Measurements from ENCODE around the gene RNF113A.
A peak's percentile ranks its signal among the peaks of the same experiment; 100 is the strongest.
"Not testable (repeated sequence)": the region's sequence is repeated elsewhere in the genome, so short reads cannot be mapped to it uniquely, and the experiment has no call there.

RNF113A gene

GRCh38 chrX:119871599-119872395, at the start of gene RNF113A, which contains the start of gene NDUFA1:
TSS of gene RNF113A (minus strand) at chrX:119871733. CDS start at chrX:119871613, 120 bp downstream.
TSS of gene NDUFA1 (plus strand) at chrX:119871832. CDS start at chrX:119871912, 80 bp downstream.
- DNase-seq (ENCODE audit: extremely low read depth, low read depth), result peak; percentile 52
- TF ChIP-seq, protein P1, sequence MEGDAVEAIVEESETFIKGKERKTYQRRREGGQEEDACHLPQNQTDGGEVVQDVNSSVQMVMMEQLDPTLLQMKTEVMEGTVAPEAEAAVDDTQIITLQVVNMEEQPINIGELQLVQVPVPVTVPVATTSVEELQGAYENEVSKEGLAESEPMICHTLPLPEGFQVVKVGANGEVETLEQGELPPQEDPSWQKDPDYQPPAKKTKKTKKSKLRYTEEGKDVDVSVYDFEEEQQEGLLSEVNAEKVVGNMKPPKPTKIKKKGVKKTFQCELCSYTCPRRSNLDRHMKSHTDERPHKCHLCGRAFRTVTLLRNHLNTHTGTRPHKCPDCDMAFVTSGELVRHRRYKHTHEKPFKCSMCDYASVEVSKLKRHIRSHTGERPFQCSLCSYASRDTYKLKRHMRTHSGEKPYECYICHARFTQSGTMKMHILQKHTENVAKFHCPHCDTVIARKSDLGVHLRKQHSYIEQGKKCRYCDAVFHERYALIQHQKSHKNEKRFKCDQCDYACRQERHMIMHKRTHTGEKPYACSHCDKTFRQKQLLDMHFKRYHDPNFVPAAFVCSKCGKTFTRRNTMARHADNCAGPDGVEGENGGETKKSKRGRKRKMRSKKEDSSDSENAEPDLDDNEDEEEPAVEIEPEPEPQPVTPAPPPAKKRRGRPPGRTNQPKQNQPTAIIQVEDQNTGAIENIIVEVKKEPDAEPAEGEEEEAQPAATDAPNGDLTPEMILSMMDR (IDR thresholded peaks at IDR 0.05; ENCODE audit: low read depth, low read length), result no peak

DNA sequence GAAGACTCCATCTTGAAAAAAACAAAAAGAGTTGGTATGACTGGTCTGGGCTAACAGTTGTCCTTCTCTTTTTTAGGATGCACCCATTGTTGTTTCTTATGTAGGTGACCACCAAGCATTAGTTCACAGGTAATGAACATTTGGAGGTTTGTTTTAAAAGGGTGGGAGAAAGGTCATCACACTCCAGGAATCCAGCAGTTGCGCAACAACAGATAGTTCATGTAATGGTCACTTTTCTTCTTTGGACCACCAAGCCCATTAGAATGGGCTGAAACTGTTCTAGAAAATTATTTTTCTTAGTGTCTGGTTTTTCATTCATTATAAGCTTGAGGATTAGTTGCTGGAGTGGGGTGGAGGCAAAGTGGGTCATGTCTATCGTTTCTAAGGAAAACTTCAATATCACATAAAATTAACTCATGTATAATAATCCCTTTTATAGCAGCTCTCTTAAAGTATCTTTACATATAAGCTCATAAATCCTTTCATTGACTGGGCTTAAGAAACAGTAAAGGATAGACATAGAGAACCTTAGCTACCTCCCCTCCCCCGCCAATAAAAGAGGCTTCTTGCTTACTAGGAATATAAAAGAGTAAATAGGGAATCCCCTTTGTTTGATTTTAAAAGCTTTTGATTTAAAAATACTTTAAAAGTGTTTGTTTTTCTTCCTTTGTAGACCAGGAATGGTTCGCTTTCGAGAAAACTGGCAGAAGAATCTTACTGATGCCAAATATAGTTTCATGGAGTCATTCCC, 48.5 kb upstream of the RNF113A start:
- TF ChIP-seq, protein P1 (IDR thresholded peaks at IDR 0.05; ENCODE audit: low read depth, low read length), result no peak
- no peak for DNase-seq (ENCODE audit: extremely low read depth, low read depth)

- no peak for DNase-seq (ENCODE audit: extremely low read depth, low read depth)
- TF ChIP-seq, protein P1 (IDR thresholded peaks at IDR 0.05; ENCODE audit: low read depth, low read length), result no peak
Observed at GRCh38 chrX:119917877-119918276, 46.3 kb upstream of the RNF113A start.

DNA sequence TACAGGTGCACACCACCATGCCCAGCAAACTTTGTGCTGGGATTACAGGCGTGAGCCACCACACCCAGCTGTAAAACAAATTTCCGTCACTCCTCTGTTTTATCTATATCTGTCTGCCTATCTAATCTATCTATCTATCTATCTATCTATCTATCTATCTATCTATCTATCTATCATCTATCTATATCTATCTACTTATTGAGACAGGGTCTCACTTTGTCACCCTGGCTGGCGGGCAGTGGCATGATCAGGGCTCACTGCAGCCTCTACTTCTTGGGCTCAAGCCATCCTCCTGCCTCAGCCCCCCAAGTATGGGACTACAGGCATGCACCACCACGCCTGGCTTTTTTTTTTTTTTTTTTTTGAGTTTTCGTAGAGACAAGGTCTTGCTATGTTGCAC, 44.8 kb upstream of the RNF113A start:
- DNase-seq (ENCODE audit: extremely low read depth, low read depth), result no peak

GRCh38 chrX:119900976-119901375, 29.4 kb upstream of the RNF113A start:
- no peak for DNase-seq (ENCODE audit: extremely low read depth, low read depth)
- TF ChIP-seq, protein P1 (IDR thresholded peaks at IDR 0.05; ENCODE audit: low read depth, low read length), result no peak

More for the DNA sequence above, 44.8 kb upstream of the RNF113A start:
- TF ChIP-seq, protein P1 (IDR thresholded peaks at IDR 0.05; ENCODE audit: low read depth, low read length), result no peak

DNA sequence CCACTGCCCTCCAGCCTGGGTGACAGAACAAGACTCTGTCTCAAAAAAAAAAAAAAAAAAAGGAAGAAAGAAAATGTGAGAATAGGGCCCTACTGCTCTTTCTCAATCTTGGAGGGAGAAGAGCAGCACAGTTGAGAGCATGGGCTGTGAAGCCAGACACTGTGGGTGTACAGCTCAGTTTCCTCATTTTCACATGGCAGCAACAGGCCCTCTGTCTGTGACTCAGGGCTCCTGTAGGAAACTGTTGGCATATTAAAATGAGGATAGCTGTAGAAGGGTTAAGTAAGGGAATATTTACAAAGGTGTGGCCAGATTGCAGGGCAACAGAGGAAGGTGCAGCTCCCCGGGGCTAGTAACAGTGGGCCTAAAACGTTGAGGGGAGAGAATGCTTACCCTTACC, 27.6 kb upstream of the RNF113A start:
- DNase-seq (ENCODE audit: extremely low read depth, low read depth), result no peak
- TF ChIP-seq, protein P1 (IDR thresholded peaks at IDR 0.05; ENCODE audit: low read depth, low read length), result no peak

GRCh38 chrX:119895843-119896326, 24.4 kb upstream of the RNF113A start, which contains the start of gene AKAP14:
TSS of gene AKAP14 (plus strand) at chrX:119895893. CDS start at chrX:119903224, 7,331 bp downstream.
- TF ChIP-seq, protein P1 (IDR thresholded peaks at IDR 0.05; ENCODE audit: low read depth, low read length), result no peak
- no peak for DNase-seq (ENCODE audit: extremely low read depth, low read depth)

GRCh38 chrX:119891961-119892692, 20.6 kb upstream of the RNF113A start:
- not testable (repeated sequence) for DNase-seq (ENCODE audit: extremely low read depth, low read depth)

DNA sequence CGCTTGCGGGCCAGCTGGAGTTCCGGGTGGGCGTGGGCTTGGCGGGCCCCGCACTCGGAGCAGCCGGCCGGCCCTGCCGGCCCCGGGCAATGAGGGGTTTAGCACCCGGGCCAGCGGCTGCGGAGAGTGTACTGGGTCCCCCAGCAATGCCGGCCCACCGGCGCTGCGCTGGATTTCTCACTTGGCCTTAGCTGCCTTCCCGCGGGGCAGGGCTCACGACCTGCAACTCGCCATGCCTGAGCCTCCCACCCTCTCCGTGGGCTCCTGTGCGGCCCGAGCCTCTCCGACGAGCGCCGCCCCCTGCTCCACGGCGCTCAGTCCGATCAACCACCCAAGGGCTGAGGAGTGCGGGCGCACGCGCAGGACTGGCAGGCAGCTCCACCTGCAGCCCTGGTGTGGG, 19.1 kb upstream of the RNF113A start:
- not testable (repeated sequence) for DNase-seq (ENCODE audit: extremely low read depth, low read depth)
